K562 (cell line): Measurements from ENCODE around the gene YPEL5. TPM values are rescaled to one million over a fixed set of nuclear protein-coding genes. Genes with fewer than 3 reads are reported as not detected.

ENCODE experiments used
- ATAC-seq: fragments of 200-7000 bp; cut with Tn5 transposase; 3 replicates; pipeline ENCODE4 v1.9.1; 2020; ENCODE audit warnings: moderate library complexity
- BruUV-seq: library from RNA; stranded (reverse); fragments of 400-500 nt; replicated peaks from 2 replicates; lab custom pipeline; 2021; lab: Mats Ljungman, UMichigan
- CTCF ChIA-PET: fragments of 300-600 bp; formaldehyde crosslinking; extraction: SDS; loops from one replicate; lab custom pipeline; 2021; ENCODE audit warnings: low intra/inter-chr PET ratio; lab: Yijun Ruan, JAX
- POLR2A ChIA-PET: fragments of 300-600, 350-650 bp; sonication (Branson Sonifier 250); formaldehyde crosslinking; extraction: SDS; loops from one replicate; lab custom pipeline; 2021; ENCODE audit warnings: antibody characterized with exemption, inconsistent platforms; lab: Yijun Ruan, JAX
- DNase-seq, 4 experiments: peaks; one replicate each; pipeline versions ENCODE4 v3.0.0 to v3.0.0-alpha.2; 2011 to 2018; ENCODE audit warnings: low spot score in 3 of 4, mixed read lengths in 3 of 4; ENCODE audit errors: extremely low read depth in 1 of 4
- FAIRE-seq: peaks from 2 replicates; lab custom pipeline; 2011; peaks lifted over from hg19 to GRCh38; lab: Jason Lieb, UNC
- H2AFZ ChIP-seq: 2 replicates; pipeline ENCODE4 v1.6.0; 2011; ENCODE audit warnings: low read depth, low read length, control low read depth, inconsistent platforms
- H3K27ac ChIP-seq: fragments of 200-600 bp; 3 replicates; pipeline ENCODE4 v1.8.0; 2011; ENCODE audit warnings: low read depth, mild to moderate bottlenecking, control low read depth, inconsistent platforms, low read length, moderate library complexity, mixed read lengths; ENCODE audit errors: extremely low read depth
- H3K27me3 ChIP-seq, 2 experiments: fragments of 300-600 bp in 1 of 2; 2 replicates in 1 of 2; 3 replicates in 1 of 2; pipeline versions ENCODE4 v1.6.0 to v1.8.0; 2011; ENCODE audit warnings: inconsistent platforms in 2 of 2, low read length in 2 of 2, mild to moderate bottlenecking in 1 of 2, mixed read lengths in 1 of 2, moderate library complexity in 1 of 2; ENCODE audit not compliant: control insufficient read depth in 2 of 2, insufficient read depth in 2 of 2
- H3K36me3 ChIP-seq: fragments of 300-600 bp; 3 replicates; pipeline ENCODE4 v1.8.0; 2011; ENCODE audit warnings: mild to moderate bottlenecking, low read length, inconsistent platforms; ENCODE audit not compliant: control insufficient read depth, insufficient read depth
- H3K4me1 ChIP-seq, 2 experiments: fragments of 200-600 bp in 1 of 2; replicated peaks in 1 of 2; 2 replicates in 1 of 2; 3 replicates in 1 of 2; pipeline versions ENCODE4 v1.5.1 to v1.8.0; 2011; ENCODE audit warnings: inconsistent platforms in 2 of 2, low read length in 2 of 2, mild to moderate bottlenecking in 1 of 2, mixed read lengths in 1 of 2, moderate library complexity in 1 of 2; ENCODE audit not compliant: control insufficient read depth in 2 of 2, insufficient read depth in 2 of 2
- H3K4me2 ChIP-seq: 2 replicates; pipeline ENCODE4 v1.6.1; 2011; ENCODE audit warnings: low read length, control low read depth, inconsistent platforms, mixed read lengths; ENCODE audit not compliant: insufficient read depth
- H3K4me3 ChIP-seq: fragments of 200-600 bp; sonication (generic), shearing (Covaris generic); 2 replicates; pipeline ENCODE4 v1.5.1; 2016; ENCODE audit warnings: control low read depth, inconsistent platforms
- H3K79me2 ChIP-seq: fragments of 200-600 bp; 3 replicates; pipeline ENCODE4 v1.8.0; 2011; ENCODE audit warnings: low read length, inconsistent platforms; ENCODE audit not compliant: control insufficient read depth, insufficient read depth
- H3K9ac ChIP-seq, 2 experiments: 2 replicates each; pipeline versions ENCODE4 v1.6.0 to v1.6.1; 2011; ENCODE audit warnings: low read depth in 2 of 2, low read length in 2 of 2, control low read depth in 1 of 2, inconsistent platforms in 1 of 2, mild to moderate bottlenecking in 1 of 2, mixed read lengths in 1 of 2; ENCODE audit not compliant: insufficient read depth in 1 of 2
- H3K9me1 ChIP-seq: one replicate; pipeline ENCODE4 v1.6.0; 2011; ENCODE audit warnings: inconsistent platforms, mild to moderate bottlenecking, low read length, moderate library complexity; ENCODE audit not compliant: control insufficient read depth, insufficient read depth
- H3K9me3 ChIP-seq: replicated peaks from 2 replicates; pipeline ENCODE4 v1.5.1; 2011; ENCODE audit warnings: low read depth, low read length, inconsistent platforms; ENCODE audit not compliant: control insufficient read depth, insufficient read depth
- H4K20me1 ChIP-seq: replicated peaks from 2 replicates; pipeline ENCODE4 v1.6.1; 2011; ENCODE audit warnings: low read length, inconsistent platforms, mixed read lengths; ENCODE audit not compliant: control insufficient read depth, insufficient read depth
- GABPA ChIP-seq: fragments of 200-800 bp; sonication (Bioruptor generic); conservative IDR thresholded peaks from 2 replicates; pipeline ENCODE4 v1.6.1; 2016; ENCODE audit warnings: low read depth, missing genetic modification characterization, missing compliant biosample characterization
- ZNF507 ChIP-seq: conservative IDR thresholded peaks from 2 replicates; pipeline ENCODE4 v1.6.1; 2017; ENCODE audit warnings: missing genetic modification characterization, missing compliant biosample characterization
- ZNF785 ChIP-seq: fragments of 250-450 bp; sonication (Bioruptor Pico); IDR thresholded peaks from 2 replicates; pipeline ENCODE4 v1.4.0; 2020; ENCODE audit warnings: mild to moderate bottlenecking
- WGBS: fragments of 100-300 bp; shearing (Covaris generic); methylation state at CpG from one replicate; pipeline ENCODE4 v1.1.6; 2016; ENCODE audit warnings: low coverage, mixed read lengths; ENCODE audit not compliant: insufficient coverage; ENCODE audit errors: missing lambda C conversion rate; 5-methylcytosine and 5-hydroxymethylcytosine counted together
- in situ Hi-C: fragments of 300-500 bp; cut with MboI; formaldehyde crosslinking; loops from 4 replicates; pipeline ENCODE4 v1.15.0; 2018; ENCODE audit warnings: inconsistent platforms, mixed read lengths
- intact Hi-C: fragments of 100-400 bp; cut with micrococcal nuclease; formaldehyde crosslinking; loops from 2 replicates; pipeline ENCODE4 v1.14.2; 2022
- polyA plus RNA-seq, 8 experiments: library from polyadenylated mRNA; depleted of rRNA in 4 of 8; stranded (reverse) in 5 of 8; unstranded in 3 of 8; fragments of >200 nt; fragmentation: Nextera tagmentation in 2 of 8; fragmentation: Illumina TruSeq in 1 of 8; extraction: Ambion mirVana in 2 of 8; extraction: Trizol in 1 of 8; gene quantifications; 2 replicates each; pipeline versions ENCODE4 v1.2.1 to v1.2.3, GENCODE V29; 2011 to 2014; ENCODE audit warnings: inconsistent platforms in 1 of 8, missing spikeins in 1 of 8
- total RNA-seq, 7 experiments: library from RNA; depleted of rRNA in 6 of 7; stranded (reverse); fragments of >200 nt in 6 of 7; fragmentation: Illumina TruSeq in 2 of 7; extraction: Trizol in 2 of 7; gene quantifications; 2 replicates each; pipeline versions ENCODE4 v1.2.1 to v1.2.3, GENCODE V29; 2011 to 2021; ENCODE audit warnings: low replicate concordance in 1 of 7
- TF ChIP-seq, protein P1 (sequence below), 3 experiments: IDR thresholded peaks in 2 of 3; conservative IDR thresholded peaks in 1 of 3; 2 replicates each; pipeline ENCODE4 v1.5.1; 2011 to 2012; ENCODE audit warnings: low read length in 3 of 3, mild to moderate bottlenecking in 3 of 3, control low read depth in 2 of 3, improper control_type of control experiment in 1 of 3, inconsistent platforms in 1 of 3, low read depth in 1 of 3, mixed read lengths in 1 of 3, moderate library complexity in 1 of 3; ENCODE audit not compliant: insufficient read depth in 2 of 3

Gene YPEL5
- total and polyA plus RNA-seq, 9 of the 15 experiments (the other 6 are each of a cell fraction or from before 2014, with no cell fraction given), result 5.4 to 34.4 (median 12.3) TPM

- CTCF ChIA-PET, result no interaction called here
- intact Hi-C loops, result no loop called here
These were observed 12.2 kb upstream of the YPEL5 start for GRCh38 chr2:30134582-30134981.

More at GRCh38 chr2:30134582-30134981, 12.2 kb upstream of the YPEL5 start:
- no TSS peak for BruUV-seq
- no peaks in the 10 kb centered on the region for H3K9me1 ChIP-seq
- peak; percentile 50; the same call in 1 of the 3 replicates for ATAC-seq
- no peaks in the 10 kb centered on the region for H3K9me3 ChIP-seq
- H3K27me3 ChIP-seq, result peaks cover 23 to 28% of the 10 kb centered on the region in 2 experiments
- H3K9ac ChIP-seq, result no peak overlapping the region
- 0% methylated on average over 5 of the region's 5 CpGs for WGBS
- H3K36me3 ChIP-seq, result no peaks in the 10 kb centered on the region
- H2AFZ ChIP-seq, result no peak overlapping the region
- POLR2A ChIA-PET, result interaction anchor here (1.0 to 2.9 kb wide), 2 partner anchors 12 to 14 kb away, joined by 4 to 11 read pairs; partner anchors contain the start of gene YPEL5
- no peak overlapping the region for H3K4me2 ChIP-seq
- TF ChIP-seq ZNF785 (CRISPR knock-in tag) (no peak), GABPA (no peak), ZNF507 (tag) (no peak)
- TF ChIP-seq, protein P1, sequence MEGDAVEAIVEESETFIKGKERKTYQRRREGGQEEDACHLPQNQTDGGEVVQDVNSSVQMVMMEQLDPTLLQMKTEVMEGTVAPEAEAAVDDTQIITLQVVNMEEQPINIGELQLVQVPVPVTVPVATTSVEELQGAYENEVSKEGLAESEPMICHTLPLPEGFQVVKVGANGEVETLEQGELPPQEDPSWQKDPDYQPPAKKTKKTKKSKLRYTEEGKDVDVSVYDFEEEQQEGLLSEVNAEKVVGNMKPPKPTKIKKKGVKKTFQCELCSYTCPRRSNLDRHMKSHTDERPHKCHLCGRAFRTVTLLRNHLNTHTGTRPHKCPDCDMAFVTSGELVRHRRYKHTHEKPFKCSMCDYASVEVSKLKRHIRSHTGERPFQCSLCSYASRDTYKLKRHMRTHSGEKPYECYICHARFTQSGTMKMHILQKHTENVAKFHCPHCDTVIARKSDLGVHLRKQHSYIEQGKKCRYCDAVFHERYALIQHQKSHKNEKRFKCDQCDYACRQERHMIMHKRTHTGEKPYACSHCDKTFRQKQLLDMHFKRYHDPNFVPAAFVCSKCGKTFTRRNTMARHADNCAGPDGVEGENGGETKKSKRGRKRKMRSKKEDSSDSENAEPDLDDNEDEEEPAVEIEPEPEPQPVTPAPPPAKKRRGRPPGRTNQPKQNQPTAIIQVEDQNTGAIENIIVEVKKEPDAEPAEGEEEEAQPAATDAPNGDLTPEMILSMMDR (IDR thresholded peaks at IDR 0.05 in 2 of 3, conservative IDR thresholded peaks at IDR 0.05 in 1 of 3; ENCODE audit: insufficient read depth in 2 of 3, low read depth in 1 of 3, low read length in 3 of 3), result peak in 2 of 3 experiments; percentile 5 to 23; a peak in 1 of 6 replicates
- TF ChIP-seq, all 486 proteins: peak for 1
- in situ Hi-C loops, result no loop called here
- no peak overlapping the region for H3K27ac ChIP-seq
- FAIRE-seq (no peak), DNase-seq (no peak)
- no peak overlapping the region for H3K4me3 ChIP-seq
- no peaks in the 10 kb centered on the region; the same call in 1 of the 2 replicates for H4K20me1 ChIP-seq
- H3K4me1 ChIP-seq, result no peaks in the 10 kb centered on the region
- H3K79me2 ChIP-seq, result no peaks in the 10 kb centered on the region
